ENCODE data around the gene ATP8B3. TPM values are rescaled to one million over a fixed set of nuclear protein-coding genes. Genes with fewer than 3 reads are reported as not detected.

Gene ATP8B3
- total and polyA plus RNA-seq, 2 of the 13 experiments (the other 11 are each of a cell fraction or from before 2014, with no cell fraction given), result 2.6 to 5.9 TPM

GRCh38 chr19:1847684-1848398 lies 35.8 kb upstream of the ATP8B3 start (continued):
- TF ChIP-seq, protein P1, sequence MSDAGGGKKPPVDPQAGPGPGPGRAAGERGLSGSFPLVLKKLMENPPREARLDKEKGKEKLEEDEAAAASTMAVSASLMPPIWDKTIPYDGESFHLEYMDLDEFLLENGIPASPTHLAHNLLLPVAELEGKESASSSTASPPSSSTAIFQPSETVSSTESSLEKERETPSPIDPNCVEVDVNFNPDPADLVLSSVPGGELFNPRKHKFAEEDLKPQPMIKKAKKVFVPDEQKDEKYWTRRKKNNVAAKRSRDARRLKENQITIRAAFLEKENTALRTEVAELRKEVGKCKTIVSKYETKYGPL (CRISPR knock-in tag; IDR thresholded peaks at IDR 0.05), result 0 out of 2 replicates have a peak, but pooled peaks have one; percentile 42
- no peak for TF ChIP-seq ZNF557 (CRISPR knock-in tag; IDR thresholded peaks at IDR 0.05)
- TF ChIP-seq ZNF543 (CRISPR knock-in tag; IDR thresholded peaks at IDR 0.05), result no peak
- TF ChIP-seq, protein P2, sequence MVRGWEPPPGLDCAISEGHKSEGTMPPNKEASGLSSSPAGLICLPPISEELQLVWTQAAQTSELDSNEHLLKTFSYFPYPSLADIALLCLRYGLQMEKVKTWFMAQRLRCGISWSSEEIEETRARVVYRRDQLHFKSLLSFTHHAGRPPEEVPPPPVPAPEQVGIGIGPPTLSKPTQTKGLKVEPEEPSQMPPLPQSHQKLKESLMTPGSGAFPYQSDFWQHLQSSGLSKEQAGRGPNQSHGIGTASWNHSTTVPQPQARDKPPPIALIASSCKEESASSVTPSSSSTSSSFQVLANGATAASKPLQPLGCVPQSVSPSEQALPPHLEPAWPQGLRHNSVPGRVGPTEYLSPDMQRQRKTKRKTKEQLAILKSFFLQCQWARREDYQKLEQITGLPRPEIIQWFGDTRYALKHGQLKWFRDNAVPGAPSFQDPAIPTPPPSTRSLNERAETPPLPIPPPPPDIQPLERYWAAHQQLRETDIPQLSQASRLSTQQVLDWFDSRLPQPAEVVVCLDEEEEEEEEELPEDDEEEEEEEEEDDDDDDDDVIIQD (CRISPR knock-in tag; IDR thresholded peaks at IDR 0.05; ENCODE audit: low read depth), result no peak
- TF ChIP-seq ZNF256 (CRISPR knock-in tag; conservative IDR thresholded peaks at IDR 0.05), result no peak
- no peak for TF ChIP-seq ZNF441 (CRISPR knock-in tag; IDR thresholded peaks at IDR 0.05; ENCODE audit: borderline replicate concordance)
- TF ChIP-seq ZNF589 (CRISPR knock-in tag; conservative IDR thresholded peaks at IDR 0.05), result no peak
- no peak for TF ChIP-seq ATRX (CRISPR knock-in tag; IDR thresholded peaks at IDR 0.05; ENCODE audit: borderline replicate concordance)
- TF ChIP-seq SNAI1 (CRISPR knock-in tag; IDR thresholded peaks at IDR 0.05; ENCODE audit: borderline replicate concordance), result no peak
- no peak for TF ChIP-seq XBP1 (CRISPR knock-in tag; IDR thresholded peaks at IDR 0.05)
- no peak for TF ChIP-seq SP5 (CRISPR knock-in tag; IDR thresholded peaks at IDR 0.05; ENCODE audit: borderline replicate concordance, low read depth)
- no peak for TF ChIP-seq NONO (IDR thresholded peaks at IDR 0.05)
- TF ChIP-seq NONO (CRISPR knock-in tag; conservative IDR thresholded peaks at IDR 0.05), result no peak
- TF ChIP-seq AGO2 (optimal IDR thresholded peaks at IDR 0.05; ENCODE audit: low read depth, low read length), result peak; percentile 88
- no peak for TF ChIP-seq GTF2F1 (IDR thresholded peaks at IDR 0.05; ENCODE audit: low read length)
- TF ChIP-seq, protein P3, sequence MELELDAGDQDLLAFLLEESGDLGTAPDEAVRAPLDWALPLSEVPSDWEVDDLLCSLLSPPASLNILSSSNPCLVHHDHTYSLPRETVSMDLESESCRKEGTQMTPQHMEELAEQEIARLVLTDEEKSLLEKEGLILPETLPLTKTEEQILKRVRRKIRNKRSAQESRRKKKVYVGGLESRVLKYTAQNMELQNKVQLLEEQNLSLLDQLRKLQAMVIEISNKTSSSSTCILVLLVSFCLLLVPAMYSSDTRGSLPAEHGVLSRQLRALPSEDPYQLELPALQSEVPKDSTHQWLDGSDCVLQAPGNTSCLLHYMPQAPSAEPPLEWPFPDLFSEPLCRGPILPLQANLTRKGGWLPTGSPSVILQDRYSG (CRISPR knock-in tag; IDR thresholded peaks at IDR 0.05), result no peak
- TF ChIP-seq TOPORS (CRISPR knock-in tag; IDR thresholded peaks at IDR 0.05), result no peak
- TF ChIP-seq, protein P4, sequence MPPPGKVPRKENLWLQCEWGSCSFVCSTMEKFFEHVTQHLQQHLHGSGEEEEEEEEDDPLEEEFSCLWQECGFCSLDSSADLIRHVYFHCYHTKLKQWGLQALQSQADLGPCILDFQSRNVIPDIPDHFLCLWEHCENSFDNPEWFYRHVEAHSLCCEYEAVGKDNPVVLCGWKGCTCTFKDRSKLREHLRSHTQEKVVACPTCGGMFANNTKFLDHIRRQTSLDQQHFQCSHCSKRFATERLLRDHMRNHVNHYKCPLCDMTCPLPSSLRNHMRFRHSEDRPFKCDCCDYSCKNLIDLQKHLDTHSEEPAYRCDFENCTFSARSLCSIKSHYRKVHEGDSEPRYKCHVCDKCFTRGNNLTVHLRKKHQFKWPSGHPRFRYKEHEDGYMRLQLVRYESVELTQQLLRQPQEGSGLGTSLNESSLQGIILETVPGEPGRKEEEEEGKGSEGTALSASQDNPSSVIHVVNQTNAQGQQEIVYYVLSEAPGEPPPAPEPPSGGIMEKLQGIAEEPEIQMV (CRISPR knock-in tag; IDR thresholded peaks at IDR 0.05; ENCODE audit: low read depth), result no peak
- no peak for TF ChIP-seq PTBP1 (IDR thresholded peaks at IDR 0.05; ENCODE audit: low read depth, low read length, poor library complexity, severe bottlenecking)
- no peak for TF ChIP-seq NR1H2 (CRISPR knock-in tag; IDR thresholded peaks at IDR 0.05; ENCODE audit: borderline replicate concordance, low read depth)
- TF ChIP-seq ZFAT (CRISPR knock-in tag; conservative IDR thresholded peaks at IDR 0.05), result no peak
- TF ChIP-seq GABPA (IDR thresholded peaks at IDR 0.05; ENCODE audit: low read depth, low read length), result no peak; the same call in 1 of the 2 replicates
- no peak for TF ChIP-seq GABPA (CRISPR knock-in tag; IDR thresholded peaks at IDR 0.05; ENCODE audit: low read depth)
- no peak for TF ChIP-seq ZNF451 (CRISPR knock-in tag; IDR thresholded peaks at IDR 0.05)
- 0 out of 2 replicates have a peak, but pooled peaks have one; percentile 56 for TF ChIP-seq HES4 (CRISPR knock-in tag; IDR thresholded peaks at IDR 0.05; ENCODE audit: borderline replicate concordance)
- 0 out of 2 replicates have a peak, but pooled peaks have one; percentile 12 for TF ChIP-seq ZNF230 (CRISPR knock-in tag; IDR thresholded peaks at IDR 0.05)
